HG03439 (cell line): ENCODE data around the gene COL20A1.

Experiments used
- ATAC-seq: cut with Tn5 transposase; IDR thresholded peaks from one replicate; pipeline ENCODE4 v1.9.1; 2021; ENCODE audit warnings: mild to moderate bottlenecking, moderate library complexity; ENCODE audit not compliant: unreplicated experiment

The COL20A1 gene

GRCh38 chr20:63276956-63277355 lies 16.0 kb upstream of the COL20A1 start:
- ATAC-seq, result no peak

DNA sequence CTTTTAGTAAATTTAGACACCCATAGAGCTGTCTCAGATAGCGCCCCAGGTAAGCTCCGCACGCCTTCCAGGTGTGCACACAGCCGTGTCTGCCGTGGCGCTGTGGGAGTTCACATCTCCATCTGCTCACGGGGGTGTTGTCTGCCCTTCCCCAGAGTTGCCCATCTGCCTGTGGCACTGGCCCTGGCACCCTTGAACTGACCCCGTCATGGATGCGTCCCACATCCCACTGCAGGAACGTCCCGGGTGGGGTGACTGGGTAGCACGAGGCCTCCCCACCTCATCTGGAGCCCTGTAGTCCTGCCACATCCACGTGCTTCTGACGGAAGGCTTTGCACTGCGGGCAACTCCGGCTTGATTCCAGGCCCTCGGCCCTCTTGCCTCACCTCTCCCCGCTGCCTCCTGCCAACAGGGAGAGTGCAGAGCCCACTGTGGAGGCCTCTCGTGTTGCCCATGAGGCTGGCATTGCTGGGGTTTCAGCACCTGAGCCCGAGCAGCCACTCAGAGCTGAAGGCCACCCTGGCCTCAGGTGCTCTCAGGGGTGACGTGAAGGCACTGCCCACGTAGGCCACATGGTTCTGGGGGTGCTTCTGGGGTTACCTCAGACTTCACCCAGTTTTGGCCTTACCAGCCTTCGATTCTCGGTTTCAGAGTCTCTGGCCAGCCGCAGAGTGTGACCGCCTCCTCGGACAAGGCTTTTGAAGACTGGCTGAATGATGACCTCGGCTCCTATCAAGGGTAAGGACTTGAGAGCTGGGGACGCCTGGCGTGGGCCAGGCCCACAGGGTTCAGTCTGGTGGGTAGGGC lies 15.3 kb upstream of the COL20A1 start:
- no peak for ATAC-seq

DNA sequence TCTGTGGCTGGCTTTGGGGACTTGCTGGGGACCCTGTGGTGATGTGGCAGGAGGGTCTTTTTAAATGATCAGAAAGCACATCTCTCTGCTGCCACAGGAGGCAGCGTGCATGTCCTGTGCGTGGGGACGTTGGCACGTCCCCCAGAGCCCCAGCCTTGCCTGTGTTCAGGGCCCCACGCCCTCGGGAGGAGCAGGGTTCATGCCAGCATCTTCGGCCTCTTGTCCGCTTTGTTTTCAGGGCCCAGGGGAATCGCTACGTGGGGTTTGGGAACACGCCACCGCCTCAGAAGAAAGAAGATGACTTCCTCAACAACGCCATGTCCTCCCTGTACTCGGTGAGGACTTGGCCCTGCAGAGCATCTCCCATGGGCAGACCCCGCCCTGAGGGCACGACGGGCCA lies 14.3 kb upstream of the COL20A1 start:
- ATAC-seq, result no peak

- no peak for ATAC-seq
Measured at GRCh38 chr20:63279931-63280330, 13.1 kb upstream of the COL20A1 start.

- ATAC-seq, result no peak
Measured at GRCh38 chr20:63280371-63280770, 12.6 kb upstream of the COL20A1 start.

GRCh38 chr20:63280929-63281545 lies 11.9 kb upstream of the COL20A1 start:
- no peak for ATAC-seq

DNA sequence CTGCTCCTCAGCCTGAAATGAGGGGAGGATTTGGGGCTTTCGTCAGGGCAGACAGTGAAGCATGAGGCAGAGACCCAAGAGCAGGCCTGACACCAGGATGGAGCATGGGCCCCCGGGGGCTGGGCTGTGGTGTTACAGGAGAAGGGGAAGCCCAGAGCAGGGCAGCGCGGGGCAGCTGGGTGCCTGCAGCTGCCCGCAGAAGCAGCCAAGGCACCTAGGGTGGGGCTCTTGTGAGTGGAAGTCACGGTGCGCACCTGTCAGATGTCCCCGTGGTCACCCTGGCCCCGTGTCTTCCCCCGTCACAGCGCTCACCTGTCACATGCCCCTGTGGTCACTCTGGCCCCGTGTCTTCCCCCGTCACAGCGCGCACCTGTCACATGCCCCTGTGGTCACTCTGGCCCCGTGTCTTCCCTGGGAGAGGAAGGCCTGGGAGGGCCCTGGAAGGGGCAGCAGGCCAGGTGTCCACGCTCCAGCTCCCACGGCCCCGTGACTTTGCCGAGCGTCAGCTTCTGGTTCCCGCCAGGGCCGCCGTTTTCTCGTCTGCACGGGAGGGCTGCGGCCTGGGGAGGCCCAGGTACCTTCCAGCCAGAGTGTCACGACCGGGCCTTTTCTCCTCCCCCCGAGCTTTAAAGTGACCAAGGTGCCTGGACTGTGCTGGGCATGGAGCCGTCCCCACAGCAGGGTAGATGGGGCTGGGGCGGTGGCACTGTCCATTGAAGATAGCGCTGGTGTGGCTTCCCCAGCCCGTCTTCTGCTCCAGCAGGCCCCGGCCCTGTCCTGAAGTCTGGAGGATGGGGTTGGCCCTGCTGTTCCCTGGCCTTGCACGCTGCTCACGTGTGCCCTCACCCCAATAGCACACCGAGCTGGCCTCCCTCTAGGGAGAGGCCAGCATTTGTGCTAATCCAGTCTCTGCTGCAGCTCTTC lies 11.0 kb upstream of the COL20A1 start:
- no peak for ATAC-seq

- no peak for ATAC-seq
Measured at GRCh38 chr20:63282946-63283345, 10.0 kb upstream of the COL20A1 start.

GRCh38 chr20:63283397-63284082 lies 9.4 kb upstream of the COL20A1 start:
- no peak for ATAC-seq

DNA sequence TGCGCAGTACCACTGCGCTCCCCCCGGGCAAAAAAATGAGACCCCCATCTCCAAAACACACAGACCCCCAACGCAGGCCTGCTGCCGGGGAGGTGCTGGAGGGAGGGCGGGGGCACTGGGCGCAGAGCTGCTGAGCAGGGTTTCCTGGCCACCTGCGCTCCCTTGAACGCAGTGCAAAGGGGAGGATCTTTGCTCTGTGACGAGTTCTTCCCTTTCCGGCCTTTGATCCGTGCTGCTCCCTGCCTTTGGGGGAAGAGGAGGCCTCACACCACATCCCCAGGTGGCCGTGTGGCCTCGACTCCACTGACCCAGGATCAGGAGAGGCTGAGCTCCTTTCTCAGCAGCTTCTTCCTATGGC lies 8.9 kb upstream of the COL20A1 start:
- no peak for ATAC-seq

GRCh38 chr20:63284544-63284949 lies 8.4 kb upstream of the COL20A1 start:
- ATAC-seq, result no peak

GRCh38 chr20:63284981-63285524 lies 7.9 kb upstream of the COL20A1 start:
- ATAC-seq, result no peak

DNA sequence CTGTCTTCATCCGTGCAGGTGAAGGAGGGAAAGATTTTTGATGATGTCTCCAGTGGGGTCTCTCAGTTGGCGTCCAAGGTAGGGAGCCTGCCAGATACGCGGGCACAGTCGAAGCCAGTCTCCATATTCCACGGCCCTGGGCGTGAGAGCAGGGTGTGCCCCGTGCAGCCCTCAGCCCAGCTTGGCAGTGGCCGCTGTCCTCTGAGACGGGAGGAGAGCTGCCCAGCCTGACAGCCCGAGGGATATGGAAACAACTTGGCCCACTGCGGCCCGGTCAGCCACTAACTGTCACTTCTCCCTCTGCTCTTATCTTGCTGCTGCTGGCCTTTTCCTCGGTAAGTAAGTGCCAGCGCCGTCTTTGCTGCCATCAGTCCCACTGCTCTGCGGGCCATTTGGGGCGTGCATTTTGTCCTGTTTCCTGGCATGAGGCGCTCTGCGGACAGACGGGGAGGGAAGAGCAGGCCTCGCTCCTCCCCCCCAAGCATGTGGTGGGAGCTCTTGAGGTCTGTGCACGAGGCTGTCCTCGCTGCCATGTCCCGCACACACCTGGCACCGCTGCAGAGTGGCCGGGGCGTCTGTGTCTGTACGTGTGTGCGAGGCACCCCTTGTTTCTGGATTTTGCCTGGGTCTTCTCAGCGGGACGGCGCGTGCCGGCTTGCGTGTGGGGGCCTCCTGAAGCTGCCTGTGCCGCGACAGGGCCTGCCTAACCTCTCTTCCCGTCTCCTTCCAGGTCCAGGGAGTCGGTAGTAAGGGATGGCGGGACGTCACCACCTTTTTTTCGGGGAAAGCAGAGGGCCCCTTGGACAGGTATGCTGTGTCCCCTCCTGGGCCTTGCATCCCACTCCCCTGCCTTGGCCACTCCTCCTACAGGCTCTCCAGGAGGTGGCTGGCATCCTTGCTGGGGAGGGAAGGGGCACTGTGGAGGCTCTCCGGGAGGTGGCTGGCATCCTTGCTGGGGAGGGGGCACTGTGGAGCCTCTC lies 7.1 kb upstream of the COL20A1 start:
- ATAC-seq, result no peak

DNA sequence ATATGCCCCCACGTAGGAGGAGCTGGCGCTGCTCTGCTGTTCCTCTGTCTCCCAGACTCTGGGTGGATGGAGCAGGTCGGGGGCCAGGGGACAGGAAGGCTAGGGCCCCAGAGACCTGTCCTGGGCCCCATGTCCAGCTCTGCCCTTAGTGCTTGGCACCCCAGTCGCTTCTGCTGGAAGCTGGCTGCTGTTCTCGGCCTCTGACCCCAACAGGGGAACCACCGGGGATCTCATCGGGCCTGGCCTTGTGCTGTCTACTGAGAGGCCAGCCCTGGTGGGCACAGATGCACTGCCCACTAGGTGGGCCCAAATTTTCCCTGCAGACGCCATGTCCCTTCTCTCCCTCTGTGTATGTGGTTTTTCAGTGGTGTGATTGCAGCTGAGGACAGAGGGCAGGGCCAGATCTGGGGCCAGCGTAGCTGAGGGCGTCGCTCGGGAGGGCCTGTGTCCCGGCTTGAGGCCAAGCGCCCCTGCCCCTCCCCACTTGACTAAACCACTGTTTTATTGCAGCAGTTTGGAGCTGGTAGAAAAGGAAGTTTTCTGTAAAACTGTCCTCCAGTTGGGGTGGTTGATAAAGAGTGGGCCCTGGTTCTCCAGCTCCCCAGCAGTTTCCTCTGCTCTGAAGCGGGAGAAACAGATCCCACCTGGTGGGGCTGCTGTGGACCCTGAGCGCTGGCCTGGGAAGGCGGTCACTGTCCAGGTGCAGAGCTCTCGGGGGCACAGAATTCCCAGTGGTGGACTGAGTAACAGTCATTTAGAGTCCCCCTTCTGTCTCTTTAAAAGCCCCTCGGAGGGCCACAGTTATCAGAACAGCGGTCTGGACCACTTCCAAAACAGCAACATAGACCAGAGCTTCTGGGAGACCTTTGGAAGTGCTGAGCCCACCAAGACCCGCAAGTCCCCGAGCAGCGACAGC lies 5.9 kb upstream of the COL20A1 start:
- ATAC-seq, result no peak

GRCh38 chr20:63287697-63288580 lies 5.0 kb upstream of the COL20A1 start:
- no peak for ATAC-seq

GRCh38 chr20:63288581-63289251 lies 4.3 kb upstream of the COL20A1 start:
- ATAC-seq, result no peak
